GM23248 (cell line): ENCODE data around the gene KLRC4. TPM values are rescaled to one million over a fixed set of nuclear protein-coding genes. Genes with fewer than 3 reads are reported as not detected.

Experiments
- DNase-seq: peaks from one replicate; pipeline ENCODE4 v3.0.0-alpha.2; 2015
- H2AFZ ChIP-seq: fragments of 200-600 bp; sonication (generic); 2 replicates; pipeline ENCODE4 v1.6.1; 2016; ENCODE audit warnings: antibody characterized with exemption
- H3F3A ChIP-seq: fragments of 200-600 bp; sonication (generic); 2 replicates; pipeline ENCODE4 v1.6.1; 2016; ENCODE audit warnings: mild to moderate bottlenecking, antibody characterized with exemption, mixed run types; ENCODE audit not compliant: insufficient read depth
- H3K27ac ChIP-seq: fragments of 200-600 bp; sonication (generic); 2 replicates; pipeline ENCODE4 v1.5.1; 2016; ENCODE audit warnings: mild to moderate bottlenecking
- H3K27me3 ChIP-seq: fragments of 200-600 bp; sonication (generic); replicated peaks from 2 replicates; pipeline ENCODE4 v1.6.1; 2016; ENCODE audit warnings: mild to moderate bottlenecking; ENCODE audit not compliant: insufficient read depth
- H3K36me3 ChIP-seq: fragments of 200-600 bp; sonication (generic); 2 replicates; pipeline ENCODE4 v1.6.1; 2016; ENCODE audit warnings: low read depth, mild to moderate bottlenecking
- H3K4me1 ChIP-seq: fragments of 200-600 bp; sonication (generic); 2 replicates; pipeline ENCODE4 v1.6.1; 2016; ENCODE audit warnings: mild to moderate bottlenecking; ENCODE audit not compliant: insufficient read depth
- H3K4me2 ChIP-seq: fragments of 200-600 bp; sonication (generic); one replicate; pipeline ENCODE4 v1.6.1; 2016; ENCODE audit warnings: mild to moderate bottlenecking; ENCODE audit not compliant: unreplicated experiment
- H3K4me3 ChIP-seq: fragments of 200-600 bp; sonication (generic); 2 replicates; pipeline ENCODE4 v1.5.1; 2016; ENCODE audit warnings: mild to moderate bottlenecking
- H3K79me2 ChIP-seq: fragments of 200-600 bp; sonication (generic); 2 replicates; pipeline ENCODE4 v1.6.1; 2016; ENCODE audit warnings: mild to moderate bottlenecking; ENCODE audit not compliant: insufficient read depth
- H3K9ac ChIP-seq: fragments of 200-600 bp; sonication (generic); 2 replicates; pipeline ENCODE4 v1.6.1; 2016; ENCODE audit warnings: mild to moderate bottlenecking
- H3K9me2 ChIP-seq: fragments of 200-600 bp; sonication (generic); 2 replicates; pipeline ENCODE4 v1.6.1; 2016; ENCODE audit warnings: mixed run types, mild to moderate bottlenecking, moderate library complexity; ENCODE audit not compliant: insufficient read depth
- H3K9me3 ChIP-seq: fragments of 200-600 bp; sonication (generic); one replicate; pipeline ENCODE4 v1.6.1; 2017; ENCODE audit warnings: low read depth
- H4K20me1 ChIP-seq: fragments of 200-600 bp; sonication (generic); 2 replicates; pipeline ENCODE4 v1.6.0; 2016; ENCODE audit not compliant: insufficient read depth
- EZH2 ChIP-seq: fragments of 200-600 bp; sonication (generic); IDR thresholded peaks from 2 replicates; pipeline ENCODE4 v1.6.1; 2018; ENCODE audit warnings: antibody characterized with exemption, mild to moderate bottlenecking; ENCODE audit not compliant: insufficient read depth, poor library complexity, severe bottlenecking
- EZH2phosphoT487 ChIP-seq: fragments of 200-600 bp; sonication (generic); IDR thresholded peaks from 2 replicates; pipeline ENCODE4 v1.6.1; 2018; ENCODE audit warnings: antibody characterized with exemption, moderate library complexity, mild to moderate bottlenecking, low read depth; ENCODE audit not compliant: insufficient read depth
- WGBS, 2 experiments: methylation state at CpG; one replicate each; pipeline ENCODE4 v1.1.6; 2015 to 2017; ENCODE audit warnings: low lambda C conversion rate in 2 of 2, low coverage in 1 of 2; ENCODE audit errors: missing lambda C conversion rate in 2 of 2; 5-methylcytosine and 5-hydroxymethylcytosine counted together
- in situ Hi-C: fragments of 300-500 bp; cut with MboI; formaldehyde crosslinking; loops from 2 replicates; pipeline ENCODE4 v1.15.0; 2020
- polyA plus RNA-seq: library from polyadenylated mRNA; unstranded; fragments of >200 nt; fragmentation: Nextera tagmentation; extraction: Ambion mirVana; gene quantifications from 2 replicates; pipeline ENCODE4 v1.2.1, GENCODE V29; 2016
- total RNA-seq: library from RNA; depleted of rRNA; stranded (reverse); fragments of >200 nt; shearing (Covaris generic); gene quantifications from 2 replicates; pipeline ENCODE4 v1.2.3, GENCODE V29; 2014

Gene KLRC4
- total and polyA plus RNA-seq, 2 experiments from 2014 or later: not detected

GRCh38 chr12:10408842-10409241 lies 715 bp downstream of the KLRC4 start:
- H3K9me2 ChIP-seq: no peaks in the 10 kb centered on the region
- in situ Hi-C loops: no loop called here
- 73 to 78% methylated on average over 3 of the region's 3 CpGs for WGBS, 2 experiments
- H3K9ac ChIP-seq: no peak overlapping the region
- H3K4me1 ChIP-seq: no peaks in the 10 kb centered on the region
- H3K27ac ChIP-seq: no peak overlapping the region
- no peaks in the 10 kb centered on the region for H3F3A ChIP-seq
- no peak overlapping the region for H3K4me3 ChIP-seq
- H2AFZ ChIP-seq: no peak overlapping the region
- TF ChIP-seq EZH2: no peak
- TF ChIP-seq EZH2phosphoT487: no peak
- DNase-seq: no peak
- H3K9me3 ChIP-seq: no peaks in the 10 kb centered on the region
- no peaks in the 10 kb centered on the region for H3K79me2 ChIP-seq
- H3K4me2 ChIP-seq: no peak overlapping the region
- no peaks in the 10 kb centered on the region for H4K20me1 ChIP-seq
- no peaks in the 10 kb centered on the region for H3K27me3 ChIP-seq
- no peaks in the 10 kb centered on the region for H3K36me3 ChIP-seq

GRCh38 chr12:10406725-10407124 lies 2.8 kb downstream of the KLRC4 start:
- 66 to 76% methylated on average over 4 of the region's 4 CpGs for WGBS, 2 experiments
- in situ Hi-C loops: no loop called here

GRCh38 chr12:10405294-10405693 lies 4.3 kb downstream of the KLRC4 start:
- in situ Hi-C loops: no loop called here

More at GRCh38 chr12:10406725-10407124, 2.8 kb downstream of the KLRC4 start:
- no peaks in the 10 kb centered on the region for H3K9me2 ChIP-seq
- no peaks in the 10 kb centered on the region for H4K20me1 ChIP-seq
- TF ChIP-seq EZH2phosphoT487: no peak
- TF ChIP-seq EZH2: no peak
- no peak overlapping the region for H2AFZ ChIP-seq
- no peaks in the 10 kb centered on the region for H3K4me1 ChIP-seq
- no peak overlapping the region for H3K9ac ChIP-seq
- H3K9me3 ChIP-seq: no peaks in the 10 kb centered on the region
- H3F3A ChIP-seq: no peaks in the 10 kb centered on the region
- H3K27ac ChIP-seq: no peak overlapping the region
- no peak overlapping the region for H3K4me2 ChIP-seq
- DNase-seq: no peak
- H3K4me3 ChIP-seq: no peak overlapping the region
- no peaks in the 10 kb centered on the region for H3K27me3 ChIP-seq
- no peaks in the 10 kb centered on the region for H3K36me3 ChIP-seq
- no peaks in the 10 kb centered on the region for H3K79me2 ChIP-seq

GRCh38 chr12:10404798-10405197 lies 4.8 kb downstream of the KLRC4 start:
- no peaks in the 10 kb centered on the region for H3F3A ChIP-seq
- no peaks in the 10 kb centered on the region for H3K9me3 ChIP-seq
- H3K9me2 ChIP-seq: no peaks in the 10 kb centered on the region
- H3K36me3 ChIP-seq: no peaks in the 10 kb centered on the region
- in situ Hi-C loops: no loop called here
- H3K4me1 ChIP-seq: no peaks in the 10 kb centered on the region
- no peak overlapping the region for H3K9ac ChIP-seq
- DNase-seq: no peak
- TF ChIP-seq EZH2phosphoT487: no peak
- TF ChIP-seq EZH2: no peak
- H3K4me2 ChIP-seq: no peak overlapping the region
- H3K4me3 ChIP-seq: no peak overlapping the region
- H3K27ac ChIP-seq: no peak overlapping the region
- H4K20me1 ChIP-seq: no peaks in the 10 kb centered on the region
- no peaks in the 10 kb centered on the region for H3K79me2 ChIP-seq
- H3K27me3 ChIP-seq: no peaks in the 10 kb centered on the region
- no peak overlapping the region for H2AFZ ChIP-seq

More at GRCh38 chr12:10405294-10405693, 4.3 kb downstream of the KLRC4 start:
- WGBS, 2 experiments: 88 to 91% methylated on average over 5 of the region's 5 CpGs
- Histone ChIP-seq H3K36me3 (no peaks in the 10 kb centered on the region), H3F3A (no peaks in the 10 kb centered on the region), H3K4me3 (no peak overlapping the region), H3K9ac (no peak overlapping the region), H3K9me2 (no peaks in the 10 kb centered on the region), H4K20me1 (no peaks in the 10 kb centered on the region), H3K9me3 (no peaks in the 10 kb centered on the region), H3K4me1 (no peaks in the 10 kb centered on the region), H3K27ac (no peak overlapping the region), H3K4me2 (no peak overlapping the region), H3K27me3 (no peaks in the 10 kb centered on the region), H2AFZ (no peak overlapping the region), H3K79me2 (no peaks in the 10 kb centered on the region)
- DNase-seq: no peak
- TF ChIP-seq EZH2 (no peak), EZH2phosphoT487 (no peak)

GRCh38 chr12:10400829-10401228 lies 8.7 kb downstream of the KLRC4 start:
- H3K27me3 ChIP-seq: no peaks in the 10 kb centered on the region
- no peaks in the 10 kb centered on the region for H3K36me3 ChIP-seq
- H2AFZ ChIP-seq: no peak overlapping the region
- no peaks in the 10 kb centered on the region for H3K9me2 ChIP-seq
- no peak overlapping the region for H3K27ac ChIP-seq
- no peaks in the 10 kb centered on the region for H3K79me2 ChIP-seq
- H3K4me3 ChIP-seq: no peak overlapping the region
- in situ Hi-C loops: no loop called here
- TF ChIP-seq EZH2: no peak
- H3K9me3 ChIP-seq: no peaks in the 10 kb centered on the region
- H3K9ac ChIP-seq: no peak overlapping the region
- H3K4me1 ChIP-seq: 0 out of 2 replicates have a peak, but pooled peaks cover under 1% of the 10 kb centered on the region
- no peak overlapping the region for H3K4me2 ChIP-seq
- H4K20me1 ChIP-seq: no peaks in the 10 kb centered on the region
- no peaks in the 10 kb centered on the region for H3F3A ChIP-seq
- DNase-seq: no peak
